HG03135 (cell line): Measurements from ENCODE around the gene CFAP299.
"Not testable (repeated sequence)": the region's sequence is repeated elsewhere in the genome, so short reads cannot be mapped to it uniquely, and the experiment has no call there.

Experiments used
- ATAC-seq: cut with Tn5 transposase; IDR thresholded peaks from one replicate; pipeline ENCODE4 v1.9.1; 2021; ENCODE audit warnings: mild to moderate bottlenecking, moderate library complexity; ENCODE audit not compliant: unreplicated experiment

The CFAP299 gene

DNA sequence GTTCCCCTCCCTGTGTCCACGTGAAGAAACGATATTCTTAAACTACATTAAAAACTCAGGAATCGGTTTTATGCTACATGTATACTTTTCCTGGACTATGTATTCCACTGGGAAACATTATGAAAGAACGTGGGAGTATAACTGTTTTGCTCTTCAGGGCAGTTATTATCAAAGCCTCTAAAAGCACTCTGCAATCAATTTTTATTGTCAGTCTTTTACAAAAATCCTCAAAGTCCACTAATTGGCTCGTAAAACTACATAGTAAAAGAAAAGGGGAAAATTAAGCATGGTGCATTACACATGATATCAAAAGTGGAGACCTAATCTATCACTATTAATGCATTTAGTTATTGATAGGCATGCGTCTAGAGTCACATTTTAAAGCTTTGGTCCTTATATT, 11.4 kb upstream of the CFAP299 start:
- no peak for ATAC-seq

- no peak for ATAC-seq
Measured at GRCh38 chr4:80331693-80332092, 3.8 kb upstream of the CFAP299 start.

GRCh38 chr4:80333121-80333520, 2.4 kb upstream of the CFAP299 start:
- ATAC-seq, result no peak

- no peak for ATAC-seq
Measured at GRCh38 chr4:80334568-80334967, 962 bp upstream of the CFAP299 start.

DNA sequence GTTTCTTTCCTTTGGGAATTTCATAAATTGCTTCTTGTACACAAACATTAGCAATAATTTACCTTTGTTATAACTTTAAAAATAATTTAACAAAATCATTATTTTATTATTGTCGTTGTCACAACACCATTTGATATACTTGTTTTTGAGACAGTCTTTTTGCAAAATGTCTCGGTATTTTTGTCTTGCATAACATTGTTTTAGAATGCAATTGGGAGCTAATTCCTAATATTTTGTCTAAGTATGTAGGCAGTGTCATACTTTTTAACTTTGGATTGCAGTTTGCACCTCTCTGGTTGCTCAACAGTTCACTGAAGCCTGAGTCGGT, 340 bp upstream of the CFAP299 start:
- no peak for ATAC-seq

DNA sequence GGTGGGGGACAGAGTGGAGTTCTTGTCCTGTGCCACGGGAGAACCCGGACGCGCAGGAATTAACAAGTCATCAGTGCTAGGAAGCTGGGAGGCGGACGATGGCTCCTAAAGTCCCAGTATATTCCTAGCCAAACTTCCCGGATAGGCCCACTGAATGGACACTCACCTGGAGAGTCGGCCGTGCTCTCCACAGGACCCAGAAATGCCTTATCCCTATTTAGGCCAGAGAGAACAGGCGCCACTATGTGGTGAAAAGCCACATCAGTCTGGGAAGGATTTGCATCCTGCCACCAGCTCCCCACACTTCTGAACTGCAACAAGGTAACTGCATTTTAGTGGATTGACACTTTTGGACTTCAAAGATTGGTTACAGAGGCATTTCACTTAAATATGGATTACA, 1.1 kb downstream of the CFAP299 start:
- no peak for ATAC-seq

DNA sequence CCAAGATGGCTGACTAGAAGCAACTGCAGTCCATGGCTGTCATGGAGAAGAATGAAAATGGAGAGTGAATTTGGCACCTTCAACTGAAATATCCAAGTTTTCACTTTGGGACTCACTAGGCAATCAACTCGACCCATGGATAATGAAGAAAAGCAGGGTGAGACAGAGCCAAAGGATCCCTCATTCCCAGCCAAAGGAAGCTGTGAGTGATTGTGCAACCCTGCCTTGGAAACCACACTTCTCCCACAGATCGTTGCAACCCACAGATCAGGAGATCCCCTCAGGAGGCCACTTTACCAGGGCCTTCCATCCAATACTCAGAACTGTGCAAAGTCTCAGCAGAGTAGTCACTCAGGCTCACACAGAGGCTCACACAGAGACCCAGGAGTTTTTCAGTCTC, 4.5 kb downstream of the CFAP299 start:
- no peak for ATAC-seq

- not testable (repeated sequence) for ATAC-seq
Measured at GRCh38 chr4:80342684-80343083, 7.2 kb downstream of the CFAP299 start.

GRCh38 chr4:80343887-80344286, 8.4 kb downstream of the CFAP299 start:
- ATAC-seq, result no peak

DNA sequence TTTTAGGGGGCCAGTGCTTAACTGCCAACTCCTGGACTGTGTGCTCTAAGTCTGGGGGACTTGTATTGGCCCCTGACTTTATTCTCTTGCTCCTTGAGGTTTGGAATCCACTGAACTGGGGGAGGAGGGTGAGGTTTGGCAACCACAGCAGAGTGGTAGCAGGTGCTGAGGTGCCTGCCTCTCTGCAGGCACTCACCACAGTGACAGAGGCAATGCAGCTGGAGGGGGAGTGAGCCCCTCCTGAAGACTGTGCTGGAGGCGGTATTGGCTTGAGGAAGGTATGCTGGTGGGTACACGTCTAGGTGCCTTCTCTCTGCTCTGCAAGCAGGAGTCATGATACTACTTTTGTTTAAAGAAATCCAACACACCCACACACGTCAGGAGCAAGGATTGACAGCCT, 24.6 kb downstream of the CFAP299 start:
- ATAC-seq, result no peak

- no peak for ATAC-seq
Measured at GRCh38 chr4:80360900-80361299, 25.4 kb downstream of the CFAP299 start.

GRCh38 chr4:80361329-80361900, 25.9 kb downstream of the CFAP299 start:
- ATAC-seq, result no peak

- no peak for ATAC-seq
Measured at GRCh38 chr4:80362578-80363181, 27.1 kb downstream of the CFAP299 start.

DNA sequence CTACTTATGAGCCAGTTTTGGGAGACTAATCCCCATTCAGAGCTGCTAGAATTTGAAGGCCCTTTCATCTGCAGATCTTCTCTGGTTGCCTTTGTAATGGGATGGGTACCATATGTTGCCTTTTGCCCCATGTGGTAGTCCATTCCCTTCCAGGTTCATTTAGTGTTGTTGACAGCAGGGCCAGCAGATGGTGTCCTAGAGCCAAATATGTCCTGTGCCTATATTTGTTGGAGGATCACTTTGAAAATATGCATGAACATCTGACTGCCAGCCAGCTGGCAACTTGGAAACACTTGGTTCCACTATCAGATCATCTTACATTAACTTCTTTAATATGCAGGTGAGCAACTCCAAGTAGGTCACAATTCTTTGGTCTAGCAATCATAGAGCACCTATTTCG, 30.4 kb downstream of the CFAP299 start:
- peak; percentile 82 for ATAC-seq

DNA sequence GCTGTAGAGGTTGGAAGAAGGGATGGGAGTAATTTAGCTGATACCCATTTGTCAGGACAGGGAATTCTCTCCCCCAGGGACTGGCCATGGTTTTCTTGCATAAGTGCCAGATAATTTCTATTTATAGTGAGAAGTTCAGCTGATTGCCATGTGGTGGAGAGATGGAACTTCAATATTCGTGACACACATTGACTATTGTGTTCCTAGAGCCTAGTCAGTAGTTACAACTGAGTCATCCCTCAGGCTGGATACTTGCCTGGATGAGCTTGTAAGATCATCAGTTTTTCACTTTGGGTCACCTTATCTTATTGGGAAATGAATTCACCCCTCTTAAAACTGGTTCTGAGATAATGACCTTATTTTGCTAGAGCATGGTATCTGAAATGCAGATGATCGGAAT, 32.2 kb downstream of the CFAP299 start:
- no peak for ATAC-seq

GRCh38 chr4:80370635-80371034, 35.1 kb downstream of the CFAP299 start:
- no peak for ATAC-seq

DNA sequence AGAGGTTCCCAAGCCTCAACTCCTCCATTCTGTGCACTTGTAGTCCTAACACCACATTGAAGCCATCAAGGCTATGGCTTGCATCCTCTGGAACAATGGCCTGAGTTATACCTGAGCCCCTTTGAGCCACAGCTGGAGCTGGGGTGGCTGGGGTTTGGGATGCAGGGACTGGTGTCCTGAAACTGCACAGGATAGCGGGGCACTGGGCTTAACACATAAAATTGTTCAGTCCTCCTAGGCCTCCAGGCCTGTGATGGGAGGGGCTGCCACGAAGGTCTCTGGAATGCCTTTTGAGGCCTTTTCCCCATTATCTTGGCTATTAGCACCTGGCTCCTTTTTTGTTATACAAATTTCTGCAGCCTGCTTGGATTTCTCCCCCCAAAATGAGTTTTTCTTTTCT, 35.5 kb downstream of the CFAP299 start:
- ATAC-seq, result no peak

DNA sequence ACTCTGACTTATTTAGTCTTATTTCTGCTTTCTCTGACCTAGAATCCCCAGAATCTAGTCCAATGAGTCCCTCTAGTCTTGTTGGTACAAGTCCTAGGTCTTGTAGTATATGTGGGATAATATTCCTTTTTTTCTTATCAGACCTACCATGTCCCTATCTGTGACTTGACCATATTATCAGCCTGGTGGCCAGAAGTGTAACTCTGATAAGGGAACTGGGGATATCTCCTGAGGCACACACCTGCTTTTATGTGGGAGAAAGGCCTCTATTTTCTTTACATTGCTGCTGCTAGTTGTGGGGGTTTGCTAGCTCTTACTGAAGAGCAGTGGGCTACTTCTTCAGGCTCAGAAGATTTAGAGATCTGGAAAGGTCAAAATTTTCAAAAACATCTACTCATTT, 38.6 kb downstream of the CFAP299 start:
- ATAC-seq, result no peak

DNA sequence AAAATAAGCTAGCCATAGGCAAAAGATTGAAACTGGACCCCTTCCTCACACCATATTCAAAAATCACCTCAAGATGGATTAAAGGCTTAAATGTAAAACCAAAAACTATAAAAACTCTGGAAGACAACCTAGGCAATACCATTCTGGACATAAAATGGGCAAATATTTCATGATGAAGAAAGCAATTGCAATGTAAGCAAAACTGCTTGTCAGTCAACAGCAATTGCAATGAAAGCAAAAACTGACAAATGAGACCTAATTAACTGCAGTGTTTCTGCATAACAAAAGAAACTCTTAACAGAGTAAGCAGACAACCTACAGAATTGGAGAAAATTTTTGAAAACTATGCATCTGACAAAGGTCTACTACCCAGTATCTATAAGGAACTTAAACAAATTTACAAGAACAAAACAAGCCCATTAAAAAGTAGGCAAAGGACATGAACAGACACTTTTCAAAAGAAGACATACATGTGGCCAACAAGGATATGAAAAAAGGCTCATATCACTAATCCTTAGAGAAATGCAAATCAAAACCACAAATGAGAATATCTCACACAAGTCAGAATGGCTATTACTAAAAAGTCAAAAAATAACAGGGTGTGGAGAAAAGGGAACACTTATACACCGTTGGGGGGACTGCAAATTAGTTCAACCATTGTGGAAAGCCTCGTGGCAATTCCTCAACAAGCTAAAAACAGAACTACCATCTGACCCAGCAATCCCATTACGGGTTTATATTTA, 46.7 kb downstream of the CFAP299 start:
- no peak for ATAC-seq

DNA sequence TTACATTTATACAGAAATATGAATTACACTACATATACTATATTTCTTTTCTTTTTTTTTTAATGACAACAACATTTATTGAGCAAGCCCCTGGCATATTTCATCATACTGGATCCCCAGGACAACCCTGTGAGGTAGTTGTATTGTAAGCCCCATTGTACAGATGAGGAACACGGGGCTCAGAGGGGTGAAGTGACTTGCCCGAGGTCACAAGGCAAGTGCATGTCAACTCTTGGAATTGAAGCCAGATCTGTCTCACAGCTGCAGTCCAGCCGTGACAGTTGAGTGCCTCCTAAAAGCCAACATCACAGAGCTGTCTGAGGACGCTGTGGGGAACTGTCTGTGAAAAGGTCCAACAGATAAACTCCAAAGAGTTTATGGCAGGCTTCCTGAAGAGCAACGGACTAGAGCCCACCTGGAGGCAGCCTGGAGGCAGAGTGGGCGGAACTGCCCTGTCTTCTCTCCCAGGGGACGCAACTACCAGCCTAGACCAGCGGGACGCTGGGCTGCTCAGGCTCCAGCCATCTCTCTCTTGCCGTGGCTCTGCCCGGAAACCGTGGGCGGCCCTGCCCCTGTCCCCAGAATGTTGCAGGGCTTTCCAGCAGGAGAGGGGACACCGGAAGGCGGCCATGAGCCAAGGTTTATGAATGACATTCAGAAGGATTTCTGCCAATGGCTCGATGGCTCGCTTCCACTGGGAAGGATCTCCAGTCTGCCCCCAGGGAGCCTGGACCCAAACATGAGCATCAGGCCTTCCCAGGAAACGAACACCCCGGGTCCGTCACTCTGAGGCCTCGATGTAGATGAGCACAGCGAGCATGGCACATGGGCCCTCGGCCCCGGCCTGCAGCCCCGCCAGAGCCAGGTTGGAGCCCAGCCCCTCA, 50.1 kb downstream of the CFAP299 start:
- no peak for ATAC-seq

DNA sequence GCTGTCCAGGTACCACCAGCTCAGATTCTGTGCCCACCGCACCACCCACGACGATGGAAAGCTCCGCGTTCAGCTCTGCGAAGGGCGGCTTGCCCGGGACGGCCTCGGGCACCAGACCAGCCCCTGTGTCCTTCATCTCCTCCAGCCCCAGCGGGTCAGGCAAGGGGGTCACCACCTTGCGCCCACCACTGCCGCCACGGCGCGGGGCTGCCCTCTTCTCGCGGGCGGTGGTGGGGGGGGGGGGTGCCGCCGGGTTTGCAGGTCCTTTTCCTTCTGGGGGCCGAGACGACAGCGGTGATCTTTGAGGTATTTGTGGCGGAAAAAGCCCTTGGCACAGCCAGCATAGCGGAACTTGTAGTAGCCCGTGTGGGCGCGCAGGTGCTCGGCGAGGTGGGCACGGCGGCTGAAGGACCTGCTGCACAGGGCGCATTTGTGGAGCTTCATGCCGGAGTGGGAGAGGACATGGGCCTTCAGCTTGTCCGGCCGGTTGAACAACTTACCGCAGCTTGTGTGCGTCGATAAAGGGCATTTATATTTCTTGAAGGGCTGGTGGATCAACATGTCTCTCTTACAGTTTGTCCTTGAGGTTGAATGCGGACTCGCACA, 50.9 kb downstream of the CFAP299 start:
- ATAC-seq, result no peak
